Glomerular visceral epithelial cell (primary cell): ENCODE measurements around the gene GIPC2.

Source experiments
- DNase-seq: peaks from one replicate; pipeline ENCODE4 v3.0.0-alpha.2; 2016; ENCODE audit errors: extremely low spot score

The GIPC2 gene

GRCh38 chr1:78143673-78144072 is 97.9 kb downstream of the GIPC2 start:
- no peak for DNase-seq

GRCh38 chr1:78145105-78145580 is 99.4 kb downstream of the GIPC2 start:
- peak; percentile 77 for DNase-seq

- no peak for DNase-seq
These were observed 100.5 kb downstream of the GIPC2 start for GRCh38 chr1:78146205-78146771.

- no peak for DNase-seq
These were observed 101.3 kb downstream of the GIPC2 start for GRCh38 chr1:78147031-78147430.

- no peak for DNase-seq
These were observed 107.4 kb downstream of the GIPC2 start for GRCh38 chr1:78153092-78153736.

- DNase-seq, result no peak
These were observed 109.4 kb downstream of the GIPC2 start for GRCh38 chr1:78155121-78155520.

- no peak for DNase-seq
These were observed 111.2 kb downstream of the GIPC2 start for GRCh38 chr1:78156805-78157521.

- DNase-seq, result no peak
These were observed 120.0 kb downstream of the GIPC2 start for GRCh38 chr1:78165816-78166215.

- DNase-seq, result no peak
These were observed 122.5 kb downstream of the GIPC2 start for GRCh38 chr1:78168306-78168705.

- DNase-seq, result no peak
These were observed 125.1 kb downstream of the GIPC2 start for GRCh38 chr1:78170859-78171258.

- DNase-seq, result peak; percentile 45
These were observed 126.2 kb downstream of the GIPC2 start for GRCh38 chr1:78171736-78172590.

GRCh38 chr1:78176448-78176847 is 130.7 kb downstream of the GIPC2 start:
- peak; percentile 41 for DNase-seq

- DNase-seq, result no peak
These were observed 132.0 kb downstream of the GIPC2 start for GRCh38 chr1:78177708-78178270.

- no peak for DNase-seq
These were observed 133.1 kb downstream of the GIPC2 start for GRCh38 chr1:78178816-78179215.

- DNase-seq, result no peak
These were observed 138.8 kb downstream of the GIPC2 start for GRCh38 chr1:78184460-78185072.
